ENCODE data around the gene LMO1. TPM values are rescaled to one million over a fixed set of nuclear protein-coding genes. Genes with fewer than 3 reads are reported as not detected.

LMO1 gene
- total RNA-seq, 4 donors from 2014 or later = not detected

GRCh38 chr11:8241373-8242117 is 22.1 kb downstream of the LMO1 start:
- Histone ChIP-seq H3K4me3 (no peak overlapping the region), H3K36me3 (no peaks in the 10 kb centered on the region), H3K9me3 (no peaks in the 10 kb centered on the region), H3K4me1 (no peaks in the 10 kb centered on the region), H3K27me3 (no peaks in the 10 kb centered on the region), H3K27ac (no peak overlapping the region)
- intact Hi-C loops (cut with DNase I; ENCODE audit: low total_unique reads) = no loop called here
- no peak for DNase-seq
- no peak for TF ChIP-seq POLR2A (IDR thresholded peaks at IDR 0.05)
- no peak for TF ChIP-seq CTCF (IDR thresholded peaks at IDR 0.05)

- DNase-seq = no peak
Observed at GRCh38 chr11:8239536-8240228, 24.0 kb downstream of the LMO1 start.

GRCh38 chr11:8239040-8239439 is 24.6 kb downstream of the LMO1 start:
- Histone ChIP-seq H3K27ac (no peak overlapping the region), H3K9me3 (no peaks in the 10 kb centered on the region), H3K4me1 (no peaks in the 10 kb centered on the region), H3K4me3 (no peak overlapping the region), H3K36me3 (no peaks in the 10 kb centered on the region), H3K27me3 (no peaks in the 10 kb centered on the region)
- intact Hi-C loops (cut with DNase I; ENCODE audit: low total_unique reads) = no loop called here
- TF ChIP-seq CTCF (IDR thresholded peaks at IDR 0.05) (no peak), POLR2A (IDR thresholded peaks at IDR 0.05) (no peak)
- DNase-seq = no peak

More at GRCh38 chr11:8239536-8240228, 24.0 kb downstream of the LMO1 start:
- Histone ChIP-seq H3K27me3 (no peaks in the 10 kb centered on the region), H3K9me3 (no peaks in the 10 kb centered on the region), H3K4me3 (no peak overlapping the region), H3K27ac (no peak overlapping the region), H3K4me1 (no peaks in the 10 kb centered on the region), H3K36me3 (no peaks in the 10 kb centered on the region)
- intact Hi-C loops (cut with DNase I; ENCODE audit: low total_unique reads) = no loop called here
- TF ChIP-seq POLR2A (IDR thresholded peaks at IDR 0.05) = no peak
- no peak for TF ChIP-seq CTCF (IDR thresholded peaks at IDR 0.05)

- intact Hi-C loops (cut with DNase I; ENCODE audit: low total_unique reads) = no loop called here
- no peak for DNase-seq
- Histone ChIP-seq H3K36me3 (no peaks in the 10 kb centered on the region), H3K4me1 (no peaks in the 10 kb centered on the region), H3K9me3 (no peaks in the 10 kb centered on the region), H3K27ac (no peak overlapping the region), H3K4me3 (no peak overlapping the region), H3K27me3 (no peaks in the 10 kb centered on the region)
- TF ChIP-seq POLR2A (IDR thresholded peaks at IDR 0.05) (no peak), CTCF (IDR thresholded peaks at IDR 0.05) (no peak)
Observed at GRCh38 chr11:8237453-8237852, 26.2 kb downstream of the LMO1 start.

- H3K4me1 ChIP-seq = no peaks in the 10 kb centered on the region
- no peak overlapping the region for H3K4me3 ChIP-seq
- no peaks in the 10 kb centered on the region for H3K27me3 ChIP-seq
- no peak for DNase-seq
- H3K9me3 ChIP-seq = no peaks in the 10 kb centered on the region
- no peak overlapping the region for H3K27ac ChIP-seq
- intact Hi-C loops (cut with DNase I; ENCODE audit: low total_unique reads) = no loop called here
- TF ChIP-seq POLR2A (IDR thresholded peaks at IDR 0.05) = no peak
- no peak for TF ChIP-seq CTCF (IDR thresholded peaks at IDR 0.05)
- H3K36me3 ChIP-seq = no peaks in the 10 kb centered on the region
Observed at GRCh38 chr11:8235925-8236324, 27.8 kb downstream of the LMO1 start.
